Measurements from ENCODE around the gene CHGA.

The CHGA gene

DNA sequence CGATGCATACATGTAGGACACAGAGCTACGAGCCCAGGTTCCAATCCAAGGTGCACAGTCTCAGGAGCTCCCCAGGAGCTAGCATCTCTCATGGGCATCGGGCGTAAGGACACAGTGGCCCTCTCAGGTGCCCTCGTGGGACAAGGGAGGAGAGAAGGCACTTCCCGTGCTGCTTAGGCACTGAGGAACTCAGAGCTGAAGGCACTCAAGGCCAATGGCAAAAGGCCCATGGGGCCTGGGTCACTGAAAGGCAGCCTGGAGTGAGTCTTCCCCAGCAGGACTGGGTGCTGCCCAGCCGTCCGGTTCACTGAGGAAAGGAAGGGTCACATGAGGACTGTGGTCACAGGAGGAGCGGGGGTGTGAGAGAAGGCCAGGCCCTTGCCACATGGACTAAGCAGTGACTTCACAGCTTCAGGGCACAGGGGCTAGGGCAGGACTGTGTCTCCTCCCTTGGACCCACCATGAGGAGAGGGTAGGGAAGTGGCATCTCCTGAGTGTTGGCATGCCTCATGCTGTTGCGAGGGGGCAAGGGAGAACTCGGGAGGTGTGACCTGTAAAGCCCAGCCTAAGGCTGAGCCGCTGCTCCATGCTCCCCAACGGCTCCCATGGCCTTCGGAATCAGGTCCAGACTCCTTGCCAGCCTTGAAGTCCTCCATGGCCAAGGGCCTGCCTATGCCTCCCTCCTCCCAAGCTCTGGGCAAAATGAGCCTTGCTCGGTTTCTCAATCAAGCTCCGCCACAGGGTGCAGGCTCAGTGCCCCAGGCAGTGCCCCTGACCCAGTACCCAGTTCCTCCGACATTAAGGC lies 51.8 kb downstream of the CHGA start:
- H3K4me3 ChIP-seq (ENCODE audit: low read length) = no peak overlapping the region
- TF ChIP-seq, protein P1, sequence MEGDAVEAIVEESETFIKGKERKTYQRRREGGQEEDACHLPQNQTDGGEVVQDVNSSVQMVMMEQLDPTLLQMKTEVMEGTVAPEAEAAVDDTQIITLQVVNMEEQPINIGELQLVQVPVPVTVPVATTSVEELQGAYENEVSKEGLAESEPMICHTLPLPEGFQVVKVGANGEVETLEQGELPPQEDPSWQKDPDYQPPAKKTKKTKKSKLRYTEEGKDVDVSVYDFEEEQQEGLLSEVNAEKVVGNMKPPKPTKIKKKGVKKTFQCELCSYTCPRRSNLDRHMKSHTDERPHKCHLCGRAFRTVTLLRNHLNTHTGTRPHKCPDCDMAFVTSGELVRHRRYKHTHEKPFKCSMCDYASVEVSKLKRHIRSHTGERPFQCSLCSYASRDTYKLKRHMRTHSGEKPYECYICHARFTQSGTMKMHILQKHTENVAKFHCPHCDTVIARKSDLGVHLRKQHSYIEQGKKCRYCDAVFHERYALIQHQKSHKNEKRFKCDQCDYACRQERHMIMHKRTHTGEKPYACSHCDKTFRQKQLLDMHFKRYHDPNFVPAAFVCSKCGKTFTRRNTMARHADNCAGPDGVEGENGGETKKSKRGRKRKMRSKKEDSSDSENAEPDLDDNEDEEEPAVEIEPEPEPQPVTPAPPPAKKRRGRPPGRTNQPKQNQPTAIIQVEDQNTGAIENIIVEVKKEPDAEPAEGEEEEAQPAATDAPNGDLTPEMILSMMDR (conservative IDR thresholded peaks at IDR 0.05; ENCODE audit: low read length) = no peak

DNA sequence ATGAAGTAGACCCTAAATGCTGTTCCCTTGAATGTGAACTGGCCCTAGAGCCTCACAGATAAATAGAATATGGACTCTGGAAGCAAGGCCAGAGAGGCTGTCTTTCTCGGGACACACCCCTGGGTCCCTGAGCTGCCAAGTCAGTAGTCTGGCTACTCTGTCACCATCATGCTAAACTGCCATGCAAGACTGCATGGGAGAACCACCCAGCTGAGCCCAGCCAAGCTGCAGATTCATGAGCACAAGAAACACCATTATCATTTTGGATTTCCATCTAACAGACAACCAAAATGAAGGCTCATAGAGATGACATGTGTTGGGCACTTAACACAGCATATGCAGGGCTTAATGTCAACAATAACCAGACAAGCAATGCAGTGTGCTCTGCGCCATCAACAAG lies 53.3 kb downstream of the CHGA start:
- no peak for DNase-seq (ENCODE audit: low read depth)
- TF ChIP-seq, protein P1 (conservative IDR thresholded peaks at IDR 0.05; ENCODE audit: low read length) = no peak
- H3K4me3 ChIP-seq (ENCODE audit: low read length) = no peak overlapping the region

More for the DNA sequence above, 51.8 kb downstream of the CHGA start:
- no peak for DNase-seq (ENCODE audit: low read depth)

DNA sequence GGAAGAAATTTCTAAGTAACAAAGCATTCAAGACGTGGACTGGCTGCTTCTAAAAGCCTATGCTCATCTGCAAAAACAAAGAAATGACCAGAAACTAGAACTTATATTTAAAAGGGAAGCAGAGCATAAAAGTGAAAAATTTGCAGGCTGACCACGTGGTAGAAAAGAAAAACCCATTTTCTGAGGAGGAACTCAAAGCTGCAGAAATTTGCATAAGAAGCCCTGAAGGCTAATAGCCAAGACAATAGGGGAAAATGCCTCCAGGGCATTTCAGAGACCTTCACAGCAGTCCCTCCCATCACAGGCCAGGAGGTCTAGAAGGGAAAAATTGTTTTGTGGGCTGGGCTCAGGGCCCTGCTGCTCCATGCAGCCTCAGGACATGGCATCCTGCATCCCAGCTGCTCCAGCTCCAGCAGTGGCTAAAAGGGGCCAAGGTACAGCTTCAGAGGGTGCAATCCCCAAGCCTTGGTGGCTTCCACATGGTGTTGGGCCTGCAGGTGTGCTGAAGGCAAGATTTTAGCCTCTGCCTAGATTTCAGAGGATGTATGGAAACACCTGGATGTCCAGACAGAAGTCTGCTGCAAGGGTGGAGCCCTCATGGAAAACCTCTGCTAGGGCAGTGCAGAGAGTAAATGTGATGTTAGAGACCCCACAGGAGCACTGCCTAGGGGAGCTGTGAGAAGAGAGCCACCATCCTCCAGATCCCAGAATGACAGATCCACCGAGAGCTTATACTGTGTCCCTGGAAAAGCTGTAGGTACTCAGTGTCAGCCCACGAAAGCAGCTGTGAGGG lies 55.5 kb downstream of the CHGA start:
- no peak overlapping the region for H3K4me3 ChIP-seq (ENCODE audit: low read length)
- no peak for DNase-seq (ENCODE audit: low read depth)
- TF ChIP-seq, protein P1 (conservative IDR thresholded peaks at IDR 0.05; ENCODE audit: low read length) = no peak

DNA sequence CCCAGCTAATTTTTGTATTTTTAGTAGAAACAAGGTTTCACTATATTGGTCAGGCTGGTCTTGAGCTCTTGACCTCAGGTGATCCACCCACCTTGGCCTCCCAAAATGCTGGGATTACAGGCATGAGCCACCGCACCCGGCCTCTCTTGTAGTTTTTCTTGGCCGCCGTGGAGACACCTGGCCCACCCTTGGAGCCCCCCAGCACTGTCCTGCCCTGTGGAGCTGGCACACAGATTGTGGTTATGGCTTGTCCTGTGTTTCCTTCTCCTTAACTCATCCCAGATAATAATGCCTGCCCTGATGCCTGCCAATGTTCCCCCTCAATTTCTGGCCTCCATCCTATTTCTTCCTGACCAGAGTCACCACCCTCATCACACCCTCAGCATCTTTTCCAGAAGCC lies 57.9 kb downstream of the CHGA start:
- H3K4me3 ChIP-seq (ENCODE audit: low read length) = no peak overlapping the region
- DNase-seq (ENCODE audit: low read depth) = no peak
- TF ChIP-seq, protein P1 (conservative IDR thresholded peaks at IDR 0.05; ENCODE audit: low read length) = no peak

GRCh38 chr14:92981726-92982125 lies 58.8 kb downstream of the CHGA start:
- DNase-seq (ENCODE audit: low read depth) = no peak
- H3K4me3 ChIP-seq (ENCODE audit: low read length) = no peak overlapping the region
- TF ChIP-seq, protein P1 (conservative IDR thresholded peaks at IDR 0.05; ENCODE audit: low read length) = no peak

DNA sequence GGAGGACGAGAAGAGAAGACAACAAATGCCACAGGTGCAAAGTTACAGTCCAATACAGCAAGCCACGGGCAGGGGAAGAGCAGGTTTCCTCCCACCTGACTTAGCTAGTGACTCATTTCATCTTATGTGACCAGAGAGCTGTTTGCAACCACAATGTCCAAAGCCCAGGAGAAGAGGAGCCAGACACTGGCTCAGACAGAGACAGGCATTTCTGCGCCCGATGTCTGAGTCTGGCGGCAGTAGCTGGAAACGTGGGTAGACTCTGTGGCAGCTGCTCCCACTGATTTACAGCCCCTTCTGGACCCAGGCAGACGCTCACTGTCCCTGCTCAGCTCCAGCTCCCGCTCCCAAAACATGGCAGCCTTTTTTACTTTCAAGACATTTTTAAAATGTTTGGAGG lies 60.0 kb downstream of the CHGA start:
- TF ChIP-seq, protein P1 (conservative IDR thresholded peaks at IDR 0.05; ENCODE audit: low read length) = no peak
- DNase-seq (ENCODE audit: low read depth) = no peak
- no peak overlapping the region for H3K4me3 ChIP-seq (ENCODE audit: low read length)

Measured in AG10803 (cell line).